Stimulated activated effector memory CD8-positive, alpha-beta T cell treated with anti-CD3 and anti-CD28 coated beads, Interleukin-12 subunit alpha, Interleukin-12 subunit beta, amount 100 ng/mL, for 72 hours (primary cell): ENCODE measurements around the gene TMC6.

Source experiments
- ATAC-seq: fragments of 150-1000 bp; cut with Tn5 transposase; 2 replicates; pipeline ENCODE4 v1.10.0; 2021
- DNase-seq, 2 donors: peaks; one replicate each; pipeline ENCODE4 v3.0.0; 2021 to 2022; ENCODE audit warnings: low spot score in 2 of 2
- H3K27ac Mint-ChIP-seq: one replicate; pipeline ENCODE4 v1.8.0; 2022; ENCODE audit warnings: mild to moderate bottlenecking, mixed read lengths
- H3K36me3 Mint-ChIP-seq: one replicate; pipeline ENCODE4 v1.8.0; 2022; ENCODE audit warnings: mild to moderate bottlenecking, mixed read lengths
- H3K4me1 Mint-ChIP-seq: one replicate; pipeline ENCODE4 v1.8.0; 2022; ENCODE audit warnings: mixed read lengths
- H3K4me3 Mint-ChIP-seq: one replicate; pipeline ENCODE4 v1.8.0; 2022; ENCODE audit warnings: mild to moderate bottlenecking, mixed read lengths
- H3K9me3 Mint-ChIP-seq: one replicate; pipeline ENCODE4 v1.8.0; 2022; ENCODE audit warnings: mixed read lengths

Gene TMC6

GRCh38 chr17:78166416-78166815 is 37.9 kb upstream of the TMC6 start:
- Mint-ChIP-seq H3K27ac (no peak overlapping the region), H3K36me3 (peaks cover 30% of the 10 kb centered on the region), H3K9me3 (no peaks in the 10 kb centered on the region), H3K4me3 (no peak overlapping the region), H3K4me1 (peaks cover 25% of the 10 kb centered on the region)
- ATAC-seq (no peak), DNase-seq (no peak)

- H3K4me1 Mint-ChIP-seq = peaks cover 14% of the 10 kb centered on the region
- no peak overlapping the region for H3K4me3 Mint-ChIP-seq
- H3K9me3 Mint-ChIP-seq = no peaks in the 10 kb centered on the region
- no peak for DNase-seq
- H3K27ac Mint-ChIP-seq = no peak overlapping the region
- peaks cover 18% of the 10 kb centered on the region for H3K36me3 Mint-ChIP-seq
- no peak for ATAC-seq
Measured at GRCh38 chr17:78164748-78165607, 36.4 kb upstream of the TMC6 start.

GRCh38 chr17:78163881-78164747 is 35.6 kb upstream of the TMC6 start:
- no peak for ATAC-seq

GRCh38 chr17:78159575-78160158 is 31.1 kb upstream of the TMC6 start:
- peak; percentile 75 for ATAC-seq
- H3K36me3 Mint-ChIP-seq = peaks cover 6% of the 10 kb centered on the region
- no peaks in the 10 kb centered on the region for H3K9me3 Mint-ChIP-seq
- H3K27ac Mint-ChIP-seq = peak overlapping the region; percentile 87
- peaks cover 8% of the 10 kb centered on the region for H3K4me1 Mint-ChIP-seq
- no peak overlapping the region for H3K4me3 Mint-ChIP-seq
- DNase-seq = no peak

More at GRCh38 chr17:78163881-78164747, 35.6 kb upstream of the TMC6 start:
- peaks cover 13% of the 10 kb centered on the region for H3K4me1 Mint-ChIP-seq
- H3K4me3 Mint-ChIP-seq = no peak overlapping the region
- no peak overlapping the region for H3K27ac Mint-ChIP-seq
- H3K36me3 Mint-ChIP-seq = peaks cover 13% of the 10 kb centered on the region
- no peak for DNase-seq
- H3K9me3 Mint-ChIP-seq = no peaks in the 10 kb centered on the region

- peaks cover 8% of the 10 kb centered on the region for H3K4me1 Mint-ChIP-seq
- no peaks in the 10 kb centered on the region for H3K9me3 Mint-ChIP-seq
- DNase-seq (no peak), ATAC-seq (peak; percentile 93)
- H3K4me3 Mint-ChIP-seq = peak overlapping the region; percentile 34
- peaks cover 5% of the 10 kb centered on the region for H3K36me3 Mint-ChIP-seq
- H3K27ac Mint-ChIP-seq = peak overlapping the region; percentile 69
Measured at GRCh38 chr17:78154903-78155811, 26.6 kb upstream of the TMC6 start.

- ATAC-seq = no peak
- no peak for DNase-seq
- Mint-ChIP-seq H3K4me1 (peaks cover 6% of the 10 kb centered on the region), H3K27ac (no peak overlapping the region), H3K9me3 (no peaks in the 10 kb centered on the region), H3K4me3 (no peak overlapping the region), H3K36me3 (no peaks in the 10 kb centered on the region)
Measured at GRCh38 chr17:78151514-78152008, 23.0 kb upstream of the TMC6 start.

- Mint-ChIP-seq H3K4me1 (peaks cover 17% of the 10 kb centered on the region), H3K27ac (no peak overlapping the region), H3K9me3 (no peaks in the 10 kb centered on the region), H3K4me3 (no peak overlapping the region), H3K36me3 (peaks cover 17% of the 10 kb centered on the region)
- DNase-seq (no peak), ATAC-seq (no peak)
Measured at GRCh38 chr17:78148286-78149016, 19.9 kb upstream of the TMC6 start.

- no peak for DNase-seq
- peaks cover 22% of the 10 kb centered on the region for H3K4me1 Mint-ChIP-seq
- H3K36me3 Mint-ChIP-seq = peaks cover 27% of the 10 kb centered on the region
- H3K4me3 Mint-ChIP-seq = no peak overlapping the region
- H3K9me3 Mint-ChIP-seq = no peaks in the 10 kb centered on the region
- no peak for ATAC-seq
- H3K27ac Mint-ChIP-seq = peak overlapping the region; percentile 81
Measured at GRCh38 chr17:78147315-78147998, 18.9 kb upstream of the TMC6 start.

GRCh38 chr17:78146881-78147280 is 18.3 kb upstream of the TMC6 start:
- Mint-ChIP-seq H3K9me3 (no peaks in the 10 kb centered on the region), H3K4me1 (peaks cover 22% of the 10 kb centered on the region), H3K36me3 (peaks cover 33% of the 10 kb centered on the region), H3K27ac (peak overlapping the region; percentile 81), H3K4me3 (no peak overlapping the region)
- ATAC-seq (no peak), DNase-seq (no peak)

GRCh38 chr17:78146471-78146869 is 17.9 kb upstream of the TMC6 start:
- no peak overlapping the region for H3K4me3 Mint-ChIP-seq
- no peaks in the 10 kb centered on the region for H3K9me3 Mint-ChIP-seq
- peaks cover 22% of the 10 kb centered on the region for H3K4me1 Mint-ChIP-seq
- ATAC-seq (no peak), DNase-seq (no peak)
- H3K36me3 Mint-ChIP-seq = peaks cover 37% of the 10 kb centered on the region
- H3K27ac Mint-ChIP-seq = peak overlapping the region; percentile 81

GRCh38 chr17:78144736-78145641 is 16.4 kb upstream of the TMC6 start:
- H3K36me3 Mint-ChIP-seq = peaks cover 52% of the 10 kb centered on the region

GRCh38 chr17:78144147-78144719 is 15.7 kb upstream of the TMC6 start:
- ATAC-seq = no peak
- Mint-ChIP-seq H3K27ac (peak overlapping the region; percentile 79), H3K4me3 (no peak overlapping the region), H3K36me3 (peaks cover 60% of the 10 kb centered on the region), H3K4me1 (peaks cover 35% of the 10 kb centered on the region), H3K9me3 (no peaks in the 10 kb centered on the region)
- DNase-seq = no peak

More at GRCh38 chr17:78144736-78145641, 16.4 kb upstream of the TMC6 start:
- Mint-ChIP-seq H3K4me3 (no peak overlapping the region), H3K4me1 (peaks cover 29% of the 10 kb centered on the region), H3K27ac (peak overlapping the region; percentile 79), H3K9me3 (no peaks in the 10 kb centered on the region)
- ATAC-seq = no peak
- no peak for DNase-seq
